Measurements from ENCODE around the gene SMR3A. TPM values are rescaled to one million over a fixed set of nuclear protein-coding genes. Genes with fewer than 3 reads are reported as not detected.

The SMR3A gene
- polyA plus RNA-seq, 1 donor: not detected

Other genes starting within 250 kb of the SMR3A start
- gene PRR27, start 206.5 kb upstream of the SMR3A start, polyA plus RNA-seq (ENCODE audit: insufficient read length): not detected
- gene ODAM, start 165.0 kb upstream of the SMR3A start, polyA plus RNA-seq (ENCODE audit: insufficient read length): not detected
- gene FDCSP, start 134.6 kb upstream of the SMR3A start, polyA plus RNA-seq (ENCODE audit: insufficient read length): not detected
- gene CSN3, start 118.2 kb upstream of the SMR3A start, polyA plus RNA-seq (ENCODE audit: insufficient read length): not detected
- not detected for gene CABS1, start 25.8 kb upstream of the SMR3A start, polyA plus RNA-seq (ENCODE audit: insufficient read length)
- not detected for gene SMR3B, start 22.4 kb downstream of the SMR3A start, polyA plus RNA-seq (ENCODE audit: insufficient read length)
- gene OPRPN, start 37.2 kb downstream of the SMR3A start, polyA plus RNA-seq (ENCODE audit: insufficient read length): not detected
- not detected for gene MUC7, start 111.4 kb downstream of the SMR3A start, polyA plus RNA-seq (ENCODE audit: insufficient read length)
- gene AMTN, start 157.8 kb downstream of the SMR3A start, polyA plus RNA-seq (ENCODE audit: insufficient read length): not detected
- gene AMBN, start 231.5 kb downstream of the SMR3A start, polyA plus RNA-seq (ENCODE audit: insufficient read length): not detected